ENCODE measurements around the gene DUSP14.

The DUSP14 gene

GRCh38 chr17:37562016-37562745 lies 72.5 kb downstream of the DUSP14 start:
- no peak for DNase-seq (ENCODE audit: low spot score)

Data from hematopoietic multipotent progenitor cell treated with erythropoietin and hydrocortisone succinate and interleukin-3 and kit ligand, for 17 days (in vitro differentiated cells).